Amniotic epithelial cell (primary cell): ENCODE results near the gene TAF6L.
"Not testable (repeated sequence)": the region's sequence is repeated elsewhere in the genome, so short reads cannot be mapped to it uniquely, and the experiment has no call there.

Experiments used
- DNase-seq: peaks from one replicate; pipeline ENCODE4 v3.0.0-alpha.2; 2010; ENCODE audit warnings: low read depth

TAF6L gene

GRCh38 chr11:62805961-62806441 lies 34.8 kb downstream of the TAF6L start:
- DNase-seq = no peak

GRCh38 chr11:62806611-62807121 lies 35.5 kb downstream of the TAF6L start:
- peak; percentile 36 for DNase-seq

GRCh38 chr11:62810748-62811147 lies 39.6 kb downstream of the TAF6L start:
- DNase-seq = no peak

- no peak for DNase-seq
Measured at GRCh38 chr11:62811659-62812058, 40.5 kb downstream of the TAF6L start.

- no peak for DNase-seq
Measured at GRCh38 chr11:62816557-62816956, 45.4 kb downstream of the TAF6L start.

- no peak for DNase-seq
Measured at GRCh38 chr11:62817129-62817528, 45.9 kb downstream of the TAF6L start.

- DNase-seq = no peak
Measured at GRCh38 chr11:62823677-62824076, 52.5 kb downstream of the TAF6L start.

GRCh38 chr11:62828130-62828529 lies 56.9 kb downstream of the TAF6L start:
- DNase-seq = not testable (repeated sequence)

- DNase-seq = no peak
Measured at GRCh38 chr11:62830904-62831519, 59.8 kb downstream of the TAF6L start.

- peak; percentile 98 for DNase-seq
Measured at GRCh38 chr11:62831520-62832335, 60.5 kb downstream of the TAF6L start, which contains the start of gene STX5. TSS of gene STX5 (minus strand) at chr11:62832051. CDS start at chr11:62831243, 808 bp downstream.

- DNase-seq = no peak
Measured at GRCh38 chr11:62832336-62833234, 61.4 kb downstream of the TAF6L start, which contains the start of gene TEX54. TSS of gene TEX54 (minus strand) at chr11:62832841.

- DNase-seq = no peak
Measured at GRCh38 chr11:62835336-62835735, 64.1 kb downstream of the TAF6L start.
